Thyroid gland (tissue), 4 donors: Measurements from ENCODE around the gene ABAT.

Experiments used
- CTCF ChIP-seq, 6 experiments: fragments of 200-600 bp in 3 of 6; fragments of 450-650 bp in 3 of 6; sonication (generic) in 3 of 6; IDR thresholded peaks; one replicate each; pipeline ENCODE4 v1.5.1; 2016 to 2019; ENCODE audit warnings: antibody characterized with exemption in 6 of 6, mild to moderate bottlenecking in 2 of 6, inconsistent platforms in 1 of 6, moderate library complexity in 1 of 6
- POLR2A ChIP-seq, 2 donors: fragments of 450-650 bp; IDR thresholded peaks; one replicate each; pipeline ENCODE4 v1.6.1; 2017; ENCODE audit warnings: antibody characterized with exemption in 2 of 2, mild to moderate bottlenecking in 2 of 2, moderate library complexity in 1 of 2

DNA sequence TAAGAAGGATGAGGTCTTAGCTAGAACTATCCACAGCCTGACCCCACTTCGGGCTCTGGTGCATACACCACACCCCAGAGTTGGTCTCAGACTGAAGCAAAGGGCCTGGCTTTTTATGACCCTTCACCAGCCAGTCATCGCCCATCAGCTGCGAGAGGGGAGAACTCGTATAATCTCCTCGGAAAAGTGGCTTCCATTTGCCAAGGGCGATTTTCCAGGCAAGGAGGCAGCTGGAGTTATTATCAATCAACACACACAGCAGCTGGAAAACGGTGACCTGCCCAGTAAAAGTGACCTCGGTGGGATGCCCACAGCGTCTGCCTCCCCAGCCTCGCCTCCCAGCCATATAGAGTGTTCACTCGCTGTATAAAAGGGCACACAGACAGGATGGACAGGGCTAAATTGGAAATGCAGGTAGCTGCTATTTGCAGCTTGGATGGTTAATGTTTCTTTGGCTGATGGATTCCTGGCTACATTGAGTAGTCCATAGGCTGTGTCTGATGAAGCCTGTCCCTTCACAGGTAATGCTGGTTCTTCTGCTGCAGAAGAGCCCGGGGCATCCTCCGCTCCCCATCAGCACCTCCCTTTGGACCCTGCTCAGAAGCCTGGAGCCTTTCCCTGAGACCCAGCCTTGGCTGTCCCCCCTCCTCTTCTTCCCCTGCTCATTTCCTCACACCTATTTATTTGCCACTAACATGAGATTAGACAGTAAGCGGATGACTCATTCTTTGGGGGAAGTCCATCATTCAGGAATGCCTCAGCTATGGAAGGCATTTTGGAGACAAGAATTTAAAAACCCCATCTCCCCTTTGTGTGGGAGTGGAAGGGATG lies 77.3 kb downstream of the ABAT start:
- TF ChIP-seq CTCF (IDR thresholded peaks at IDR 0.05) (no peak), POLR2A (IDR thresholded peaks at IDR 0.05) (no peak)
